SK-N-SH (cell line): ENCODE data around the gene FAM149B1.
"Not testable (repeated sequence)": the region's sequence is repeated elsewhere in the genome, so short reads cannot be mapped to it uniquely, and the experiment has no call there.

Source experiments
- CTCF ChIP-seq: fragments of 200-600 bp; sonication (generic); IDR thresholded peaks from 2 replicates; pipeline ENCODE4 v1.6.1; 2017; ENCODE audit warnings: antibody characterized with exemption, mild to moderate bottlenecking, moderate library complexity
- EP300 ChIP-seq, 2 experiments: IDR thresholded peaks; 2 replicates each; pipeline versions ENCODE4 v1.4.0 to v1.6.1; 2012; ENCODE audit warnings: borderline replicate concordance in 1 of 2, low read depth in 1 of 2, low read length in 1 of 2
- EZH2phosphoT487 ChIP-seq: fragments of 200-600 bp; sonication (generic); IDR thresholded peaks from 2 replicates; pipeline ENCODE4 v1.6.1; 2017; ENCODE audit warnings: low read depth, mixed run types, mild to moderate bottlenecking, antibody characterized with exemption, moderate library complexity, borderline replicate concordance
- NFIC ChIP-seq: IDR thresholded peaks from 2 replicates; pipeline ENCODE4 v1.4.0; 2012; ENCODE audit warnings: borderline replicate concordance
- POLR2AphosphoS5 ChIP-seq: IDR thresholded peaks from 2 replicates; pipeline ENCODE4 v1.6.1; 2012; ENCODE audit warnings: low read depth, low read length
- RAD21 ChIP-seq: IDR thresholded peaks from 2 replicates; pipeline ENCODE4 v1.6.1; 2012; ENCODE audit warnings: mild to moderate bottlenecking, low read length
- SIN3A ChIP-seq: IDR thresholded peaks from 2 replicates; pipeline ENCODE4 v1.6.1; 2012; ENCODE audit warnings: low read depth, mild to moderate bottlenecking, low read length, moderate library complexity, borderline replicate concordance
- SMC3 ChIP-seq: IDR thresholded peaks from 2 replicates; pipeline ENCODE4 v1.6.1; 2012; ENCODE audit warnings: low read depth, low read length, improper control_type of control experiment
- TAF1 ChIP-seq: IDR thresholded peaks from 2 replicates; pipeline ENCODE4 v1.6.1; 2012; ENCODE audit warnings: low read depth, mild to moderate bottlenecking, low read length, moderate library complexity, borderline replicate concordance
- TF ChIP-seq, protein P1 (sequence below): IDR thresholded peaks from 2 replicates; pipeline ENCODE4 v1.4.0; 2012; ENCODE audit warnings: low read depth, borderline replicate concordance
- TF ChIP-seq, protein P2 (sequence below): IDR thresholded peaks from 2 replicates; pipeline ENCODE4; 2012
- TF ChIP-seq, protein P3 (sequence below): IDR thresholded peaks from 2 replicates; pipeline ENCODE4 v1.6.1; 2012; ENCODE audit warnings: mild to moderate bottlenecking, low read depth, low read length, moderate library complexity

GRCh38 chr10:73150633-73151413 is 17.1 kb upstream of the FAM149B1 start:
- TF ChIP-seq EP300 (IDR thresholded peaks at IDR 0.05; ENCODE audit: borderline replicate concordance in 1 of 2, low read depth in 1 of 2, low read length in 1 of 2); TAF1; CTCF; SIN3A; SMC3; RAD21; POLR2AphosphoS5; NFIC; EZH2phosphoT487: not testable (repeated sequence)
- TF ChIP-seq, protein P1, sequence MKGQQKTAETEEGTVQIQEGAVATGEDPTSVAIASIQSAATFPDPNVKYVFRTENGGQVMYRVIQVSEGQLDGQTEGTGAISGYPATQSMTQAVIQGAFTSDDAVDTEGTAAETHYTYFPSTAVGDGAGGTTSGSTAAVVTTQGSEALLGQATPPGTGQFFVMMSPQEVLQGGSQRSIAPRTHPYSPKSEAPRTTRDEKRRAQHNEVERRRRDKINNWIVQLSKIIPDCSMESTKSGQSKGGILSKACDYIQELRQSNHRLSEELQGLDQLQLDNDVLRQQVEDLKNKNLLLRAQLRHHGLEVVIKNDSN: not testable (repeated sequence)
- TF ChIP-seq, protein P2, sequence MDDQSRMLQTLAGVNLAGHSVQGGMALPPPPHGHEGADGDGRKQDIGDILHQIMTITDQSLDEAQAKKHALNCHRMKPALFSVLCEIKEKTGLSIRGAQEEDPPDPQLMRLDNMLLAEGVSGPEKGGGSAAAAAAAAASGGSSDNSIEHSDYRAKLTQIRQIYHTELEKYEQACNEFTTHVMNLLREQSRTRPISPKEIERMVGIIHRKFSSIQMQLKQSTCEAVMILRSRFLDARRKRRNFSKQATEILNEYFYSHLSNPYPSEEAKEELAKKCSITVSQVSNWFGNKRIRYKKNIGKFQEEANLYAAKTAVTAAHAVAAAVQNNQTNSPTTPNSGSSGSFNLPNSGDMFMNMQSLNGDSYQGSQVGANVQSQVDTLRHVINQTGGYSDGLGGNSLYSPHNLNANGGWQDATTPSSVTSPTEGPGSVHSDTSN: not testable (repeated sequence)
- TF ChIP-seq, protein P3, sequence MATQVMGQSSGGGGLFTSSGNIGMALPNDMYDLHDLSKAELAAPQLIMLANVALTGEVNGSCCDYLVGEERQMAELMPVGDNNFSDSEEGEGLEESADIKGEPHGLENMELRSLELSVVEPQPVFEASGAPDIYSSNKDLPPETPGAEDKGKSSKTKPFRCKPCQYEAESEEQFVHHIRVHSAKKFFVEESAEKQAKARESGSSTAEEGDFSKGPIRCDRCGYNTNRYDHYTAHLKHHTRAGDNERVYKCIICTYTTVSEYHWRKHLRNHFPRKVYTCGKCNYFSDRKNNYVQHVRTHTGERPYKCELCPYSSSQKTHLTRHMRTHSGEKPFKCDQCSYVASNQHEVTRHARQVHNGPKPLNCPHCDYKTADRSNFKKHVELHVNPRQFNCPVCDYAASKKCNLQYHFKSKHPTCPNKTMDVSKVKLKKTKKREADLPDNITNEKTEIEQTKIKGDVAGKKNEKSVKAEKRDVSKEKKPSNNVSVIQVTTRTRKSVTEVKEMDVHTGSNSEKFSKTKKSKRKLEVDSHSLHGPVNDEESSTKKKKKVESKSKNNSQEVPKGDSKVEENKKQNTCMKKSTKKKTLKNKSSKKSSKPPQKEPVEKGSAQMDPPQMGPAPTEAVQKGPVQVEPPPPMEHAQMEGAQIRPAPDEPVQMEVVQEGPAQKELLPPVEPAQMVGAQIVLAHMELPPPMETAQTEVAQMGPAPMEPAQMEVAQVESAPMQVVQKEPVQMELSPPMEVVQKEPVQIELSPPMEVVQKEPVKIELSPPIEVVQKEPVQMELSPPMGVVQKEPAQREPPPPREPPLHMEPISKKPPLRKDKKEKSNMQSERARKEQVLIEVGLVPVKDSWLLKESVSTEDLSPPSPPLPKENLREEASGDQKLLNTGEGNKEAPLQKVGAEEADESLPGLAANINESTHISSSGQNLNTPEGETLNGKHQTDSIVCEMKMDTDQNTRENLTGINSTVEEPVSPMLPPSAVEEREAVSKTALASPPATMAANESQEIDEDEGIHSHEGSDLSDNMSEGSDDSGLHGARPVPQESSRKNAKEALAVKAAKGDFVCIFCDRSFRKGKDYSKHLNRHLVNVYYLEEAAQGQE: not testable (repeated sequence)
